CD4-positive, alpha-beta T cell treated with Interferon alpha-2 for 1 hour (primary cell): ENCODE measurements around the gene ADGRG1.
A peak's percentile ranks its signal among the peaks of the same experiment; 100 is the strongest.

Experiments
- DNase-seq, 2 donors: peaks; one replicate each; pipeline ENCODE4 v3.0.0-alpha.2; 2020 to 2022

The ADGRG1 gene

DNA sequence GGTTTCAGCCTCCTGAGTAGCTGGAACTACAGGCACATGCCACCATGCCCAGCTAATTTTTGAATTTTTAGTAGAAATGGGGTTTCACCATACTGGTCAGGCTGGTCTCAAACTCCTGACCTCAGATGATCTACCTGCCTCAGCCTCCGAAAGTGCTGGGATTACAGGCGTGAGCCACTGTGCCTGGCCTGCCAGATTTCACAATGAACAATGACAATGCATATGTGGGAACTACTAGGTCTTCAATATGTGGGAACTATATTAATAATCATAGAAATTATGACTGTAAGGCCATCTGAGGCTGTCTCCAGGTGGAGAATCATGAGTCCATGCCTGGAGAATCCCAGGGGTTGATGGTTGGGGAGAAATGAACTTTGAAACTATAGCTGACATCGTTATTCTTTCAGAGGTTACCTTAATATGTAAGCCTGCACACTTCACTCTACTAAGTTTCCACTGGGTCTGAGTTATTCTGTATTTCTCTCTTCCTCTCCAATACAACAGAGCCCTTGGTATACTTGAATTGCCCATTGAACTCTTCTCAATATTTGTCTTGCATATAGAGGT, 59.0 kb downstream of the ADGRG1 start:
- no peak for DNase-seq

DNA sequence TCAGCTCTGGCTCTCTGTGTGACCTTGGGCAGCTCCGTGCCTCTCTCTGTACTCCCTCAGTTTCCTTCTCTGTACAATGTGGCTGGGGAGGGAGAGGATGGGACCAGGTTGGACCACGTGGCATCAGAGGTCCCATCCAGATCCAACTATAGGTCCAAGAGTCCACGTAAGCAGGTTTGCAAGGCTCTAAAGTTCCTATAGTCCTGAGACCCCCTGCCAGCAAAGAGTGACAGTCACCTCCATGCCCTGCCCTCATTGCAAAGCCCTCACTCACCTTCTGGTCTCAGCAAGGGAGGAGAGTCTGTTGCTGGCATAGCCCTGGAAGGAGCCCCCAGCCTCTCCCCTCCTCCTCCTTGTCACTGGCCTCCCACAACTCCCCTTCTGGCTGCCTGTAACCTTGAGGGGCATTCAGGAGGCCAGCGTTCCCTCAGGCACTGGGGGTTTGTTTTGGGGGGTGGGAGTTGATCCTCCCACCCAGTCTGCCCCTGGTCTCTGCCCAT, 60.1 kb downstream of the ADGRG1 start:
- no peak for DNase-seq

DNA sequence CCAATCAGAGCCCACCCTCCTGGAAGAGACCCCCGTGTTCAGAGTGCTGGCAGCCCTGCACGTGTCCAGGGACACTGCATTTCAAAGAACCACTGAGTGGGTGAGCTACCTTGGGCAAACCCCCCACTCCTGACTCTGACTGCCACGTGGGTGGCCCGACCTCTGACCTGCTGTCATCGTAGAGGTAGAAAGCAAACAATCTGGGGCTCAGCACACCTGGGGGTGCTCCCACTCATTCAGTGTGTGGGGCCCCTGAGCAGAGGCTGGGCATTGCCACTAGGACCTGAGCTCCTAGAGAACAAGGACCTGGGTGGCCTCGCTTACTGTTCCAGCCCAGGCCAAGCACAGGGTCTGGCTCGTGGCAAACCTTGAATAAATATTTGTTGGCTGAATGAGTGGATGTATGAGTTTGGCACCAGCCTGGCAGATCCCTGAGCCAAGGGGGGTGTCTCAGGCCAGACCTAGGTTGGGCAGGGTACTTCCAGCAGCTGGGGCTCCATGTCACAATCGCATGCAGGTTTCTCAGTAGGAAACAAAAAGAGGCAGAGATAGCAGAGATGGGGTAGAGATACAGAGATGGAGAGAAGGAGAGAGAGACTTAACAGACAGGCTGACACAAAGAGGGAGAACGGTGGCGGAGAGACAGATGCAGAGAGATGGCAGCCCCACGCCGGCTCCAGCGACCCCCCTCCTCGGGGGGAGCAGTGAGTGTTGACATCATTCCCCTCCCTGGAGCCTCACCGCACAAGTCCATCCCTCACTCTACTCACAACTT, 60.7 kb downstream of the ADGRG1 start:
- no peak for DNase-seq

DNA sequence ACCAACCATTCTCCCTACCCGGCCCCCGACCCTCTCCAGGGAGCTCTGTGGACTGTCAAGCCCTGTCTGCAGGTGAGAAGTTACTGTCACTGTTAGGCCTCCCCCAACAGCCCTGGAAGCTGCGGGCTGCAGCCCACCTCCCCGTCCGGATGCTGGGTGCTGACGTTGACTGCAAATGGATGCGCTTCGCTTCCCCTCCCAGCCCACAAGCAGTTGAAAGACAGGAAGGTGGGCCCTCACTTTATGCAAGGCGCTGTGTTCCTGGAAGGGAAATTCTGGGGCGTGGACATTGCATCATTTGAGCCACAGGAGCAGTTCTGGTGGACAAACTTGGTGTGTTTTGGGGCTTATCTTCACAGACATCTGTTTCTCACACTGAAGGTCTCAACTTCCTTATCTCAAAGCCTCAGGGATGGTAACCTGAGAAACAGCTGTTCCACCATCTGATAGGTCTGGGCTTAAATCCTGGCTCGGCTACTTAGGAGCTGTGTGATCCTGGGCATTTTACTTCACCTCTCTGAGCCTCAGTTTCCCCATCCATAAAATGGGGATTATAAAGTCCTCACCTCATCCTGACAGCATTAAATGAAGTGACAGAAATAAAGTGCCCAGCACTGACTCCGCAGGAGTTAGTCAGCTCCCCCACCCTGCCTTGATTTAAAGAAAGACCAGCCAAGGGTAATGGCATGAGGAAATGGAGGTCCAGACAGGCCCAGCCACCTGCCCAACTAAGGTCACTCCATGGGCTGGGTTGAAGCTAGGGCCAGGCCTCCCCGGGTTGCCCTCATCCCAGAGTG, 61.5 kb downstream of the ADGRG1 start:
- peak; percentile 55 to 69 for DNase-seq

DNA sequence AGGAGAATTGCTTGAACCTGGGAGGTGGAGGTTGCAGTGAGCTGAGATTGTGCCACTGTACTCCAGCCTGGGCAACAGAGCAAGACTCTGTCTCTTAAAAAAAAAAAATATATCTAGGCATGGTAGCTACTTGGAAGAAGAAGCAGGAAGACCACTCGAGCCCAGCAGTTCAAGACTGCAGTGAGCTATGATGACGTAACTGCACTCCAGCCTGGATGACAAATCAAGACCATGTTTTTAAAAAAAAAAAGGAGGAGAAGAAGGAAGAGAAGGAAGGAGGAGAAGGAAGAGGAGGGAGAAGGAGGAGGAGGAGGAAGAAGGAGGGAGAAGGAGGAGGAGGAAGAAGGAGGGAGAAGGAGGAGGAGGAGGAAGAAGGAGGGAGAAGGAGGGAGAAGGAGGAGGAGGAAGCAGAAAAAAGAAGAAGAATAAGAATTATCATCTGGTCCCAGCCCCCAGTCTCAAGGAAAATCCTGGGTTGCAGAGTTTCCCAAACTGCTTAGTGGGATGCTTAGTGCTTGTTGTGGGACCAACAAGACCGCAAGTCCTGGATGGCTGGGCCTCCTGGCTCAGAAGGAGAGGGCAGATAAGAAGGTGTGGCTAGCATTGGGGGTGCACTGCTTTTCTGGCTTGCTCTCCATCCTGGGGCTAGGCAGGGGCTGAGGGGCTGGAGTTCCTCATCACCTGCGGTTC, 62.5 kb downstream of the ADGRG1 start:
- DNase-seq, result no peak

DNA sequence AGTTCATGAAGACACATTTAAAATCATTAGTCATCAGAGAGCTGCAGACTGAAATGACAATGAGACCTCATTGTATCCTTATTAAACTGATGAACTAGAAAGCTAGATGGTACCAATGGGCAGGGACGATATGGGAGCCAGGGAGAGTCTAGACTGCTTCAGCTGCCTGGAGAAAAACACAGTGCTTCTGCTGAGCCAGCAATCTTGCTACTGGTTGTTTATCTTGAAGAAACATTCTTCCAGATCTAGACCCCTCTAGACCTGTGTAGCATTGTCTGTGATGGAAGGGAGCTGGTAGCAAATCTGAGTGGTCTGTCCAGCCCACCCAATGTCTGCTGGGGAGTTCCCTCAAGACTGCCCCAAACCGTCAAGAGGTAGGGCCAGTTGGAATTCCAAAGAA, 64.2 kb downstream of the ADGRG1 start:
- DNase-seq, result no peak

DNA sequence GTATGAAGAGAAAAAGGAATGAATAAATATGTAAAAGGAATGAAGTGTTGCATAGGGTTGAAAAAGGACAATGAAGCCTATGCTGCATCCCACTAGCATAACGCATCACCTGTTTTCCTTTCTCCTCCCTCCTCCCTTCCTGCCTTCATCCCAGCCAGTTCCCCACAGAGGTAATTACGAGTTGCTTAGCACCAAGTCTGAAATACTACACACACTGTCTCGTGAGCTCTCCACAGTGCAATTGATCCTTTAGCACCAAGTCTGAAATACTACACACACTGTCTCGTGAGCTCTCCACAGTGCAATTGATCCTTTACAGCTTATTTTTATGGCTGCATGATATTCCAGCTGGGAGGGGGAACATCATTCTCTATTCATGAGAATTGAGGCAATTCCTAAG, 65.1 kb downstream of the ADGRG1 start:
- no peak for DNase-seq

DNA sequence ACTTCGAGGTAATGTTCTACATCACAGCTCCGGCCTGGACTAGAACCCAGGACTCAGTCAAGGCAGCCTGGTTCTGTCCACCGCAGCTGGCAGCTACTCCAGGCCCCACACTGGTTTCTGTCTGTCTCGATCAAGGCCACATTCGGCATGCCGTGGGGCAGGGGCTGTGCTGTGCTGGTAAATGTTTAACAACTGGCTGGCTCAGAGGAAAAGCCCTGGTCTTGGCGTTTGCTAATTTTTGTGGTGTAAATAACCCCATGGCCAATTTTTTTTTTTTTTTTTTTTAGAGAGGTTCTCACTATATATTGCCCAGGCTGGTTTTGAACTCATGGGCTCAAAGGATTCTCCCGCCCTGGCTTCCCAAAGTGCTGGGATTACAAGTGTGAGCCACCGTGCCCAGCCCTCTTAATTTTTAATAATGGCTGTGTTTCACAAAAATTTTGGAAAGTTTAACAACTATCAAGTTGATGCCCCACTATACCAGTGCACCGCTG, 65.8 kb downstream of the ADGRG1 start:
- no peak for DNase-seq

DNA sequence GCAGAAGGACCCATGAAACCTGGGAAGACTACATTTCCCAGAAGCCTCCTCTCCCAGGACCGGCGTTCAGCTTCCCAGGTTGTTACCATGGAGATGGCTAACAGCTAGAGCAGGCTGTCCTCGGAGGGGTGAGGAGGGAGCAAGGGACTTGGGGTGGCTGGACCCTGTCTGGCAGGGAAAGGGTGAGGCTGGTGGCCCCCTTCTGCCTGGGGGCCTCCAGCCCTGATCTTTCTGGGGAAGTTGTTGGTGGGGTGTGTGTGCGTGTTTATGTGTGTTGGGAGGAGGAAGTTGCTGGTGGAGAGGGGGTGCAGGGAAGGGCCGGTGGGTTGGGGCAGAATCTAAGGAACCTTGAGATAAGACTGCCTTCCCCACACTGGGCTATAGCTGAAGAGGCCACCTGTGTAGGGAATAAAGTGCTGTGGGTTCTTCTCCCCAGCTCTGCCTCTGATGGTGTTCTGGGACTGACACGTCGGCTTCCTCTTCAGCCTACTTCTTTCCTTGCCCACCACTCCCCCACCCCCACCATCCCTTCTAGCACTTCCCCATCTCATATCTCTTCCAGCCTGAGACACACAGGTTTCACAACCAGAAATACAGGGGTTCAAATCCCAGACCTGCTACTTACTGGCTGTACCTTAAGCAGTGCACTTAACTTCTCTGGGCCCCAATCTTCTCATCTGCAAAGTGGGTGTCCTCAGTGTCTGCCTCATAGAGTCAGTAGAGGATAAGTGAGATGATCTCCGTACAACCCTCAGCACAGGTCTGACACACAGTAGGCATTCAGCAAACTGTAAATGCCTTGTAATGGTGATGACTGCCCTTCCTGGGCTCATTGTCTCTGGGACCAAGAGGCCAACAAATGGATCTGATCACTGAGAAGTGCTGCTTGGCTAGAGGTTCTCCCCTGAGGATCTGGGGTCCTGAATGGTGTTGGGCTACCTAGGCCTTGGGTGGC, 66.6 kb downstream of the ADGRG1 start, which contains the start of gene DRC7:
DRC7 (plus strand) TSS at position 82 of the 955 bp plus-strand sequence. CDS start 3,144 bp downstream, outside the sequence.
- peak; percentile 46 to 57 for DNase-seq

DNA sequence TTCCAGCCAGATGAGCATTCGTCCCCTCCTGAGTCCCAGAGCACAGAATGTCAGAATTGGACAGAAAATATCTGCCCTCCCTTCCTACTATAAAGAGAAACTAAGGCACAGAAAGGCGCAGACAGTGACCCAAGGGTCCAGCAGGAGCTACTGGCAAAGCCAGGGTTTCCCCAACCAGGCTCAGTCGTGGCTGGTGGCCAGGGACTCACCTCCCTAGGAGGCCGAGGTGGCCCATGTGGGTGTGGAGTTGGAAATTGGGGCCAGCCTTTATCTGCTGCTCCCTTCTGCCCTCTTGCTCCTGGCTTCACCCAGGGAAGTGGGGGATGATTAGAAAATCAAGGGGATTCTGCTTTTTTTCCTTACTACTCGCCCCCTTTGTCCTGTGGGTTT, 67.2 kb downstream of the ADGRG1 start:
- DNase-seq, result no peak

DNA sequence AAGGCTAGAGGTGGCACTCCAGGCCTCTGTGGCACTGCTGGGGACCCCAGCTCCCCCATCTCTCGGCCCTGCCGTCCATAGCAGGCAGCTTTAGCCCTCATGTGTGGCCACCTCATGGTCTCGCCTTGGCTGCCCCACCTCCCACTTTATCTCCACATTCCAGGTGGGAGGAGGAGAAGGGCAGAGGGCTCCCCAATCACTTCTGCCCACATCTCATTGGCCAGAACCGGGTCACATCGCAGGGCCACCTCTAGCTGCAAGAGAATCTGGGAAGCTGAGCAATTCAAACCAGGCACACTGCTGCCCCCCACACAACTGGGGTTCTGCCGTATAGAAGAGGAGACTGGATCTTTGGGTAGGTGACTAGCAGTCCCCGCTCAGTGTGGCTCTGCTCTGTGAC, 67.8 kb downstream of the ADGRG1 start:
- DNase-seq, result no peak

DNA sequence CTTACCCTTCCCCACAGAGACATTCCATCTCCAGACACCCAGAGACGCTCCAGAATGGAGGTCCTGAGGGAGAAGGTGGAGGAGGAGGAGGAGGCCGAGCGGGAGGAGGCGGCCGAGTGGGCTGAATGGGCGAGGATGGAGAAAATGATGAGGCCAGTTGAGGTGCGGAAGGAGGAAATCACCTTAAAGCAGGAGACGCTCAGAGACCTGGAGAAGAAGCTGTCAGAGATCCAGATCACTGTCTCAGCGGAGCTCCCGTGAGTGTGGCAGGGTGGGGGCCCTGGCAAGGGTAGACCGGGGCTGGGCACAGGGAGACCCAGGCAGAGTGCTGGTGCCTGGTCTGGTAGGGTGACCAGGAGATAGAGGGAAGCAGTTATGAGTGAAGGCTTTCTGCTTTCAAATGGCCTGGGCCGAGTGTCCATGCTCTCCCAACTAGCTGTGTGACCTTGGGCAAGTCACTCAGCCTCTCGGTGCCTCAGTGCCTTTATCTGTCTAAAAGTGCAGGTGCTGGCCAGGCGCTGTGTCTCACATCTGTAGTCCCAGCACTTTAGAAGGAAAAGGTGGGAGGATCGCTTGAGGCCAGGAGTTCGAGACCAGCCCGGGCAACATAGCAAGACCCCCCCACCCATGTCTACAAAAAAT, 69.6 kb downstream of the ADGRG1 start:
- DNase-seq, result no peak

DNA sequence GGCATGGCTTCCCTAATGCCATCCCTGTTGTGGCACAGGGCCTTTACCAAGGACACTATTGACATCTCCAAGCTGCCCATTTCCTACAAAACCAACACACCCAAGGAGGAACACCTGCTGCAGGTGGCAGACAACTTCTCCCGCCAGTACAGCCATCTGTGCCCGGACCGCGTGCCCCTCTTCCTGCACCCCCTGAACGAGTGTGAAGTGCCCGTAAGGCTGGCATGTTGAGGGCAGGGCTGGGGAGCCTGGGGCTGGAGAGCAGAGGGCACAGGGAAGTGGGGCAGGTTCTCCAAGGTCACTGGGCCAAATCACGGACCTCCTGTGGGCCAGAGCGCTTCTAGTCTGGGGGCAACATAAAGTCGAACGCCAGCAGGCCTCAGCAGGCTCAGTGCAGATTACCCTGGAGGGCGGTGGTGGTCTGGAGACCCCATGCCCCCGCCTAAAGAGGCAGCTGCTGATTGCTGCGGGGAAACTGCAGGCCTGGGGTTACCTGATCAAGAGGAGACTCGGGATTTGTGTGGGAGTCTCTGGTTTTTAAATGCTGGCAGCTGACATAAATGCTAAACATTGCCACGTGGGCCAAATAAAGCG, 70.5 kb downstream of the ADGRG1 start:
- no peak for DNase-seq

DNA sequence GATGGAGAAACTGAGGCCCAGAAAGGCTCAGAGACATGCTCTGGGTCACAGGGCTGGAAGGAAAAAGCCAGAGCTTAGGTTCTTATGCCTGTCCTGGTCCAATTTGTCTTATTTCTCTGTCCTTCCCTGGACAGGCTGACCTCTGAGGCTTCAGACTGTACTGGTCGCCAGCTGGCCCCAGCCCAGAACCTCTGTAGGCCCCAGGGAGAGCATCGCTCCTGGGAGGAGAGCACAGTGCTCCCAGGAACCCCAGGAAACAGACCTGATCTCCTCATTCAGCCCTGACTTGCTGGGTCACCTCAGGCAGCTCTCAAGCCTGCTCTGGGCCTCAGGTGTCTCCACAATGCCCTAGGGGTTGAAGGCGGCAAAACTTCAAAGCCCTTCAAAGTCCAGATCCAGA, 71.1 kb downstream of the ADGRG1 start:
- no peak for DNase-seq

DNA sequence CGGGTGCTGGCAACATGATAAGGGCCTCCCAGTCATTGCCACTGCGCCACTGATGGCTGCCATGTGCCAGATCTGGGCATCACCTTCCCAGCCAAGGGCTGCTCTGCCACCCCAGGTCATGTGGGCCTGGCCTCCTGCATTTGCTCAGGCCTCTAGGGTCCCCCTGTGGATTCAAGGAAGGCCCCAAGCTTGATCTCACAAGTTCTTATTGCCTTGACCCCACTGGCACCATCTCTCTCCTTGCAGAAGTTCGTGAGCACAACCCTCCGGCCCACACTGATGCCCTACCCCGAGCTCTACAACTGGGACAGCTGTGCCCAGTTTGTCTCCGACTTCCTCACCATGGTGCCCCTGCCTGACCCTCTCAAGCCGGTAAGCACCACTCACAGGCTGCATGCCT, 71.5 kb downstream of the ADGRG1 start:
- DNase-seq, result no peak

DNA sequence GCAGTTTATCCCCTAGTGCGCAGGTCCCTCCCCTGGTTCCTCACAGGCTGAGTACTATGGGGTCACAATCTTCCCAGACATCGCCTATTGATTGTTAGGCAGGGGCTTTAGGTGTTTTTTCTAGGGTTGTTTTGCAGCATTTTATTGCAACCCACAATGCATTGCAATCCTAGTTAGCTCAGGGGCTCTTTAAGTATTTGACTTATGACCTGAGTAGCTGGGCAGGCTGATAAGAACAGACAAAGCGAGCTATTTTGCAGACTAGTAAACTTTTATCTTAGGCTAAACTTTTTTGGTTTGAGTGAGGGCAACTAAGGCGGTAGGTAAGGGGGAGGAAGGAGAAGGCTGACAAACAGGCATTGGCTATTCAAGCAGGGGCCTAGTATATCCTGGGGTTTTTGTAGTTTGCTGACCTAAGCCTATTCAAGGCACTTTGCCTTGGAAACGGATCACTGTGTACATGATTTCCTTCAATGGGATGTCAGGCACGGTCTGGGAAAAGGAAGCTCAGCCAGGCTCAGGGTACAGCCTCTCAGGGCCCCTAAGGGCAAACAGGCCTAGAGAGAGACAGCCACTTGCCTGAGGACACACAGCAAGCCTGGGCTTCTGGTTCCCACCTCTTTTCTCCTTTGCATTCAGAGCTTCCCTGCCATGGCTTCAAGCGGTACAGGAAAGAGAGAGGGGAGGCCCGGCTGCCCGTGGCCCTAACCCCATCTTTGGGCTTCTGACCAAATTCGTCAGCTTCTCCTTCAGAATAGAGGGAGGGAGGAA, 72.5 kb downstream of the ADGRG1 start:
- DNase-seq, result no peak

DNA sequence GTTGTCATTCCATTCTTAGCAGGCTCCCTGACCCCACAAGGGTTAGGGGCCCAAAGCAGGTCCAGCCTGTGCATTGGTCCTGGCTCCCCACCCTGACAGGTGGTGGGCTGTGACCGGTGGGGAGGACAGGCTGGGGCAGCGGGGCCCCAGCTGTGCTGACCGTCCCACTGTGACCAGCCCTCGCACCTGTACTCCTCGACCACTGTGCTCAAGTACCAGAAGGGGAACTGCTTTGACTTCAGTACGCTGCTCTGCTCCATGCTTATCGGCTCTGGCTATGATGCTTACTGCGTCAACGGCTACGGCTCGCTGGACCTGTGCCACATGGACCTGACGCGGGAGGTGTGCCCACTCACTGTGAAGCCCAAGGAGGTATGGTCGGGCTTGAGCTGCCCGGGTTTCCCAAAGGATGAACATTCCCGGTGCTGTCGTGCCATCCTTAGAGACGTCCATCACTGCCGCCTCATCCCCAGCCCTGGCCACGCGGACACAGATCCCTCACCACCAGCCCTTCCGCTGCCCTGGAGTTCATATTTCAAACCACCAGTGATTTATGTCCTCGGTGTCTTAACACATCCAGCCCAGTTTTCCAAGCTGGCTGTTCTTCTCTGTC, 73.4 kb downstream of the ADGRG1 start:
- DNase-seq, result no peak

DNA sequence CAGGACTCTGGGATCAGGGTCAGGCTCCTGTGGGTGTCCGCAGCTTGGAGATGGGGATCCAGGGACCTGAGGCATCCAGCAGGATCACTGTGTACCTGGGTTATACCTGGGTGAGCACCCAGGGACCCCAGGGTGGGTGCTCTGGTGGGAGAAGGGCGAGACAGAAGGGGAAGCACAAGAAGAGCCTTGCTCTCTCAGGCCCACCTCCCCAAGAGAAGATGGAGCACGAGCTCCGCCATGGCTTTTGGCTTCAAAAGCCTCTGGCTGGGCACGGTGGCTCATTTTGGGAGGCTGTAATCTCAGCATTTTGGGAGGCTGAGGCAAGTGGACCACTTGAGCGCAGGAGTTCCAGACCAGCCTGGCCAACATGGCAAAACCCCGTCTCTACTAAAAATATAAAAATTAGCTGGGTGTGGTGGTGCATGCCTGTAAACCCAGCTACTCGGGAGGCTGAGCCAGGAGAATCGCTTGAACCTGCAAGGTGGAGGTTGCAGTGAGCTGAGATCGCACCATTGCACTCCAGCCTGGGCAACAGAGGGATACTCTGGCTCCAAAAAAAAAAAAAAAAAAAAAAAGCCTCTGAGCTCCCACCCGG, 75.1 kb downstream of the ADGRG1 start:
- no peak for DNase-seq
